Stomach (tissue), 4 donors: ENCODE results near the gene TYRO3.

ENCODE experiments used
- CTCF ChIP-seq, 7 experiments: fragments of 450-650 bp in 4 of 7; fragments of 200-600 bp in 3 of 7; sonication (generic) in 3 of 7; IDR thresholded peaks; one replicate each; pipeline ENCODE4 v1.5.1; 2016 to 2019; ENCODE audit warnings: antibody characterized with exemption in 7 of 7, control low read depth in 2 of 7, mild to moderate bottlenecking in 1 of 7
- POLR2A ChIP-seq, 4 donors: fragments of 450-650 bp; IDR thresholded peaks; one replicate each; pipeline ENCODE4 v1.6.1; 2016; ENCODE audit warnings: antibody characterized with exemption in 4 of 4, control low read depth in 2 of 4, mild to moderate bottlenecking in 1 of 4, moderate library complexity in 1 of 4
- POLR2AphosphoS5 ChIP-seq, 3 donors: sonication (generic); formaldehyde crosslinking; IDR thresholded peaks; one replicate each; pipeline ENCODE4 v1.6.1; 2016; ENCODE audit warnings: antibody characterized with exemption in 3 of 3

GRCh38 chr15:41565702-41566101 is 6.7 kb downstream of the TYRO3 start:
- TF ChIP-seq CTCF (IDR thresholded peaks at IDR 0.05): no peak
- TF ChIP-seq POLR2A (IDR thresholded peaks at IDR 0.05): no peak
- TF ChIP-seq POLR2AphosphoS5 (IDR thresholded peaks at IDR 0.05): no peak
